AG04450 (cell line): ENCODE measurements around the gene RPF1. TPM values are rescaled to one million over a fixed set of nuclear protein-coding genes. Genes with fewer than 3 reads are reported as not detected.
"Not testable (repeated sequence)": the region's sequence is repeated elsewhere in the genome, so short reads cannot be mapped to it uniquely, and the experiment has no call there.

ENCODE experiments used
- CTCF ChIA-PET: fragments of 300-600, 350-600 bp; formaldehyde crosslinking; extraction: SDS; loops from one replicate; lab custom pipeline; 2022; ENCODE audit warnings: antibody characterized with exemption, inconsistent platforms; lab: Charles Lee
- POLR2A ChIA-PET: fragments of 350-600 bp; formaldehyde crosslinking; extraction: SDS; loops from one replicate; lab custom pipeline; 2021; ENCODE audit warnings: antibody characterized with exemption, inconsistent platforms; lab: Yijun Ruan, JAX
- DNase-seq: peaks from one replicate; pipeline ENCODE4 v3.0.0-alpha.2; 2011; ENCODE audit warnings: low read depth, low spot score
- H3K27ac ChIP-seq: one replicate; pipeline ENCODE4 v1.5.1; 2012; ENCODE audit warnings: low read depth, low read length, control low read depth
- H3K27me3 ChIP-seq: one replicate; pipeline ENCODE4 v1.6.0; 2012; ENCODE audit warnings: low read length; ENCODE audit not compliant: control insufficient read depth, insufficient read depth
- H3K4me3 ChIP-seq: 2 replicates; pipeline ENCODE4 v1.5.1; 2011; ENCODE audit warnings: mild to moderate bottlenecking, low read depth, low read length, control low read depth
- H3K9me3 ChIP-seq: 2 replicates; pipeline ENCODE4 v1.5.1; 2012; ENCODE audit warnings: low read length; ENCODE audit not compliant: control insufficient read depth, insufficient read depth
- CTCF ChIP-seq: IDR thresholded peaks from 2 replicates; pipeline ENCODE4 v1.5.1; 2011; ENCODE audit warnings: low read depth, low read length, control low read depth, inconsistent platforms
- polyA plus RNA-seq: library from polyadenylated mRNA; depleted of rRNA; stranded (reverse); fragments of >200 nt; gene quantifications from 2 replicates; pipeline ENCODE4 v1.2.3, GENCODE V29; 2011

Gene RPF1
- polyA plus RNA-seq, 1 experiment = 46.5 TPM

GRCh38 chr1:84504580-84505492 lies 25.8 kb downstream of the RPF1 start:
- no peaks in the 10 kb centered on the region for H3K27me3 ChIP-seq
- peak; percentile 33; the same call in 1 of the 2 replicates for TF ChIP-seq CTCF
- DNase-seq = peak; percentile 38
- peak overlapping the region; percentile 76 for H3K4me3 ChIP-seq
- ChIA-PET CTCF (interaction anchor here (1.1 to 3.2 kb wide), 4 partner anchors 63 to 268 kb away, joined by 3 to 16 read pairs (median 6); no protein-coding TSS in a partner anchor), POLR2A (interaction anchor here (1.5 to 2.6 kb wide), 3 partner anchors 25 to 427 kb away, joined by 5 to 35 read pairs (median 6); partner anchors contain the start of gene CTBS)
- peaks cover 4% of the 10 kb centered on the region for H3K9me3 ChIP-seq
- H3K27ac ChIP-seq = peak overlapping the region; percentile 97

GRCh38 chr1:84505493-84506001 lies 26.5 kb downstream of the RPF1 start:
- Histone ChIP-seq H3K27me3 (no peaks in the 10 kb centered on the region), H3K9me3 (peaks cover 4% of the 10 kb centered on the region), H3K27ac (peak overlapping the region; percentile 97), H3K4me3 (peak overlapping the region; percentile 76)
- DNase-seq = no peak
- CTCF ChIA-PET = interaction anchor here (0.7 to 3.2 kb wide), 6 partner anchors 63 to 365 kb away, joined by 3 to 16 read pairs (median 4); no protein-coding TSS in a partner anchor
- TF ChIP-seq CTCF = no peak
- POLR2A ChIA-PET = interaction anchor here (0.9 to 2.6 kb wide), 10 partner anchors 26 to 428 kb away, joined by 3 to 35 read pairs (median 4); partner anchors contain the start of gene CTBS

- no peak for TF ChIP-seq CTCF
- CTCF ChIA-PET = interaction anchor here (0.7 to 3.2 kb wide), 7 partner anchors 64 to 365 kb away, joined by 3 to 16 read pairs (median 4); no protein-coding TSS in a partner anchor
Observed at GRCh38 chr1:84506002-84506728, 27.1 kb downstream of the RPF1 start, which contains the start of the genes GNG5 and SPATA1. TSS of gene GNG5 (minus strand) at chr1:84506581. CDS start at chr1:84506091, 490 bp downstream. TSS of gene SPATA1 (plus strand) at chr1:84506386. CDS start at chr1:84516360, 9,974 bp downstream.

GRCh38 chr1:84506729-84507453 lies 27.8 kb downstream of the RPF1 start:
- H3K4me3 ChIP-seq = peak overlapping the region; percentile 76
- ChIA-PET CTCF (interaction anchor here (0.8 to 3.2 kb wide), 7 partner anchors 64 to 366 kb away, joined by 3 to 16 read pairs (median 4); no protein-coding TSS in a partner anchor), POLR2A (interaction anchor here (0.6 to 2.6 kb wide), 9 partner anchors 15 to 429 kb away, joined by 3 to 35 read pairs (median 4); partner anchors contain the start of gene CTBS)
- no peaks in the 10 kb centered on the region for H3K27me3 ChIP-seq
- H3K9me3 ChIP-seq = peaks cover 4% of the 10 kb centered on the region
- DNase-seq = no peak
- peak overlapping the region; percentile 97 for H3K27ac ChIP-seq
- TF ChIP-seq CTCF = no peak

More at GRCh38 chr1:84506002-84506728, 27.1 kb downstream of the RPF1 start, which contains the start of the genes GNG5 and SPATA1:
- POLR2A ChIA-PET = interaction anchor here (0.7 to 2.6 kb wide), 12 partner anchors 16 to 429 kb away, joined by 3 to 35 read pairs (median 4); partner anchors contain the start of gene CTBS
- no peaks in the 10 kb centered on the region for H3K27me3 ChIP-seq
- peak within 1 kb of the TSS; percentile 97 for H3K27ac ChIP-seq
- peak within 1 kb of the TSS; percentile 76 for H3K4me3 ChIP-seq
- DNase-seq = peak; percentile 91
- H3K9me3 ChIP-seq = peaks cover 4% of the 10 kb centered on the region

- H3K27ac ChIP-seq, H3K4me3 ChIP-seq, H3K9me3 ChIP-seq, POLR2A ChIA-PET, DNase-seq, H3K27me3 ChIP-seq: not testable (repeated sequence)
- CTCF ChIA-PET = interaction anchor here (2.2 kb wide), 1 partner anchor 264 kb away, joined by 8 read pairs; no protein-coding TSS in a partner anchor
Observed at GRCh38 chr1:84507887-84508286, 28.8 kb downstream of the RPF1 start.
